Thoracic aorta (tissue), 2 donors: ENCODE measurements around the gene FGD6. TPM values are rescaled to one million over a fixed set of nuclear protein-coding genes. Genes with fewer than 3 reads are reported as not detected.

Source experiments
- ATAC-seq: fragments of 150-250 bp; one replicate; pipeline ENCODE4 v1.8.0; 2017; ENCODE audit warnings: low read depth; ENCODE audit not compliant: insufficient number of reproducible peaks, low FRiP score
- DNase-seq: peaks from one replicate; pipeline ENCODE4 v3.0.0-alpha.2; 2020; ENCODE audit warnings: low spot score
- H3K27ac ChIP-seq, 2 donors: fragments of 200-600 bp; sonication (generic); 1 replicate in 1 of 2; 2 replicates in 1 of 2; pipeline ENCODE4 v1.5.1; 2016; ENCODE audit warnings: mild to moderate bottlenecking in 2 of 2, moderate library complexity in 2 of 2
- H3K27me3 ChIP-seq: fragments of 200-600 bp; sonication (generic); replicated peaks from 2 replicates; pipeline ENCODE4 v1.6.0; 2016; ENCODE audit warnings: mild to moderate bottlenecking; ENCODE audit not compliant: insufficient read depth
- H3K36me3 ChIP-seq: fragments of 200-600 bp; sonication (generic); one replicate; pipeline ENCODE4 v1.5.1; 2016
- H3K4me1 ChIP-seq, 2 donors: fragments of 200-600 bp; sonication (generic); 1 replicate in 1 of 2; 2 replicates in 1 of 2; pipeline versions ENCODE4 v1.5.1 to v1.6.0; 2016; ENCODE audit warnings: low read depth in 2 of 2, mild to moderate bottlenecking in 1 of 2; ENCODE audit not compliant: control insufficient read depth in 1 of 2
- H3K4me3 ChIP-seq: fragments of 200-600 bp; sonication (generic); 2 replicates; pipeline ENCODE4 v1.5.1; 2016; ENCODE audit warnings: mild to moderate bottlenecking
- H3K9me3 ChIP-seq: fragments of 200-600 bp; sonication (generic); 2 replicates; pipeline ENCODE4 v1.5.1; 2016
- CTCF ChIP-seq: fragments of 200-600 bp; sonication (generic); IDR thresholded peaks from one replicate; pipeline ENCODE4 v1.5.1; 2019; ENCODE audit warnings: antibody characterized with exemption
- total RNA-seq, 2 donors: library from RNA; depleted of rRNA; stranded (reverse); fragments of >200 nt; gene quantifications; one replicate each; pipeline versions ENCODE4 v1.1.0 to v1.2.3, GENCODE V29; 2016

Gene FGD6
- 1 to 10 TPM; 8.4 to 9.8 TPM for total RNA-seq

- ATAC-seq (peak; percentile 96), DNase-seq (peak; percentile 97)
- peak within 1 kb of the TSS; percentile 84 for H3K4me3 ChIP-seq
- peak within 1 kb of the TSS; percentile 97 to 99 for H3K27ac ChIP-seq
- peak; percentile 53 for TF ChIP-seq CTCF
- no peaks in the 10 kb centered on the region for H3K27me3 ChIP-seq
- H3K9me3 ChIP-seq, result no peaks in the 10 kb centered on the region
- H3K36me3 ChIP-seq, result no peaks in the 10 kb centered on the region
- H3K4me1 ChIP-seq, result peaks cover 13 to 44% of the 10 kb centered on the region in 2 donors
These were observed at the start of gene FGD6, which contains the start of gene VEZT for GRCh38 chr12:95217377-95218149. FGD6 (minus strand) TSS chr12:95217467; CDS start chr12:95217240, 227 bp downstream. VEZT (plus strand) TSS chr12:95217807; CDS start chr12:95217851, 44 bp downstream.

- Histone ChIP-seq H3K9me3 (no peaks in the 10 kb centered on the region), H3K27me3 (no peaks in the 10 kb centered on the region), H3K4me3 (no peak overlapping the region), H3K27ac (no peak overlapping the region), H3K36me3 (peaks cover 22% of the 10 kb centered on the region), H3K4me1 (peaks cover 3 to 5% of the 10 kb centered on the region in 2 donors)
- ATAC-seq, result no peak
- no peak for TF ChIP-seq CTCF
- DNase-seq, result no peak
These were observed 49.0 kb upstream of the FGD6 start for GRCh38 chr12:95266254-95266653.

GRCh38 chr12:95265765-95266164 is 48.5 kb upstream of the FGD6 start:
- ATAC-seq (no peak), DNase-seq (no peak)
- no peaks in the 10 kb centered on the region for H3K27me3 ChIP-seq
- H3K4me3 ChIP-seq, result no peak overlapping the region
- H3K36me3 ChIP-seq, result peaks cover 22% of the 10 kb centered on the region
- H3K27ac ChIP-seq, result no peak overlapping the region
- peaks cover 3 to 5% of the 10 kb centered on the region in 2 donors for H3K4me1 ChIP-seq
- H3K9me3 ChIP-seq, result no peaks in the 10 kb centered on the region
- peak; percentile 14 for TF ChIP-seq CTCF

GRCh38 chr12:95262808-95263207 is 45.5 kb upstream of the FGD6 start:
- Histone ChIP-seq H3K27ac (no peak overlapping the region), H3K4me1 (peaks cover 0 to 9% of the 10 kb centered on the region in 2 donors), H3K9me3 (no peaks in the 10 kb centered on the region), H3K4me3 (no peak overlapping the region), H3K27me3 (no peaks in the 10 kb centered on the region), H3K36me3 (peaks cover 19% of the 10 kb centered on the region)
- ATAC-seq (no peak), DNase-seq (no peak)
- TF ChIP-seq CTCF, result no peak

- Histone ChIP-seq H3K4me1 (peaks cover 0 to 9% of the 10 kb centered on the region in 2 donors), H3K36me3 (peaks cover 24% of the 10 kb centered on the region), H3K4me3 (no peak overlapping the region), H3K27me3 (no peaks in the 10 kb centered on the region), H3K9me3 (no peaks in the 10 kb centered on the region), H3K27ac (no peak overlapping the region)
- TF ChIP-seq CTCF, result no peak
- ATAC-seq (no peak), DNase-seq (no peak)
These were observed 43.8 kb upstream of the FGD6 start for GRCh38 chr12:95261109-95261508.
